Aorta (tissue), 5 donors: Measurements from ENCODE around the gene MINDY1. TPM values are rescaled to one million over a fixed set of nuclear protein-coding genes. Genes with fewer than 3 reads are reported as not detected.

Experiments
- ATAC-seq: fragments of 200-7000 bp; cut with Tn5 transposase; one replicate; pipeline ENCODE4 v1.9.1; 2022; ENCODE audit warnings: moderate library complexity; ENCODE audit not compliant: low FRiP score
- DNase-seq, 2 donors: peaks; one replicate each; pipeline ENCODE4 v3.0.0-alpha.2; 2020
- H3K27ac ChIP-seq, 2 donors: one replicate each; pipeline ENCODE4 v1.5.1; 2013; ENCODE audit warnings: low read length in 2 of 2, mild to moderate bottlenecking in 2 of 2, moderate library complexity in 2 of 2, control low read depth in 1 of 2, inconsistent platforms in 1 of 2, low read depth in 1 of 2
- H3K27me3 ChIP-seq, 2 donors: one replicate each; pipeline ENCODE4 v1.6.1; 2013; ENCODE audit warnings: control low read depth in 1 of 2, low read length in 1 of 2, mild to moderate bottlenecking in 1 of 2, moderate library complexity in 1 of 2; ENCODE audit not compliant: insufficient read depth in 2 of 2, control insufficient read depth in 1 of 2
- H3K36me3 ChIP-seq, 2 donors: one replicate each; pipeline ENCODE4 v1.6.1; 2013; ENCODE audit warnings: control low read depth in 1 of 2, low read length in 1 of 2, mild to moderate bottlenecking in 1 of 2; ENCODE audit not compliant: insufficient read depth in 2 of 2, control insufficient read depth in 1 of 2
- H3K4me1 ChIP-seq, 2 donors: one replicate each; pipeline ENCODE4 v1.6.1; 2013; ENCODE audit warnings: low read length in 2 of 2, control low read depth in 1 of 2, mild to moderate bottlenecking in 1 of 2, moderate library complexity in 1 of 2; ENCODE audit not compliant: insufficient read depth in 2 of 2, control insufficient read depth in 1 of 2
- H3K4me3 ChIP-seq, 2 donors: one replicate each; pipeline ENCODE4 v1.5.1; 2013; ENCODE audit warnings: low read length in 2 of 2, control low read depth in 1 of 2, mild to moderate bottlenecking in 1 of 2
- H3K9me3 ChIP-seq: one replicate; pipeline ENCODE4 v1.6.1; 2013; ENCODE audit warnings: mild to moderate bottlenecking, low read length; ENCODE audit not compliant: control insufficient read depth
- WGBS, 2 donors: extraction: QIAGEN DNeasy Blood & Tissue Kit; methylation state at CpG; one replicate each; pipeline ENCODE4 v1.1.7; 2013; 5-methylcytosine and 5-hydroxymethylcytosine counted together
- intact Hi-C, 2 donors: fragments of 100-400 bp; cut with DNase I; formaldehyde crosslinking; loops; one replicate each; pipeline versions ENCODE4 v1.14.2 to v1.15.0; 2022
- polyA plus RNA-seq, 2 donors: library from polyadenylated mRNA; stranded (reverse); fragments of 200-250 nt; gene quantifications; one replicate each; pipeline ENCODE4 v1.2.3, GENCODE V29; 2013
- total RNA-seq, 2 donors: library from RNA; stranded (reverse); fragmentation: NEBNext Ultra II Directional; extraction: Animal tissue kit (Norgen Biotek cat#: 25700); gene quantifications; one replicate each; pipeline ENCODE4 v1.2.1, GENCODE V29; 2021
- donor health status: healthy with polysubstance abuse.
- donor health status: Bipolar disorder and iron deficiency.
- donor health status: DM: no; HTN: no; CAD: no.
- donor health status: DM: no; HTN: no; CAD: no.
- donor health status: DM: yes; HTN: yes; CAD: no.

The MINDY1 gene
- total and polyA plus RNA-seq, 4 donors: 8.9 to 26.0 (median 18.9) TPM

GRCh38 chr1:151024540-151025146 is 17.9 kb upstream of the MINDY1 start:
- H3K4me1 ChIP-seq: no peaks in the 10 kb centered on the region
- H3K27ac ChIP-seq: peak overlapping the region in 1 of 2 donors; percentile 48
- peak; percentile 91 for ATAC-seq
- H3K4me3 ChIP-seq: no peak overlapping the region
- 22 to 30% methylated on average over 6 of the region's 6 CpGs for WGBS, 2 donors
- intact Hi-C loops: loop anchor here in 1 of 2 donors (2.0 kb wide), 1 partner anchor 132 kb away; the partner anchor contains the start of gene TNFAIP8L2
- peaks cover 0 to 8% of the 10 kb centered on the region in 2 donors for H3K36me3 ChIP-seq
- no peaks in the 10 kb centered on the region for H3K27me3 ChIP-seq
- no peaks in the 10 kb centered on the region for H3K9me3 ChIP-seq
- DNase-seq: peak; percentile 90 to 92

- Histone ChIP-seq H3K27ac (no peak overlapping the region), H3K9me3 (no peaks in the 10 kb centered on the region), H3K4me1 (peaks cover 0 to 2% of the 10 kb centered on the region in 2 donors)
Measured at GRCh38 chr1:151013518-151013917, 6.8 kb upstream of the MINDY1 start.

DNA sequence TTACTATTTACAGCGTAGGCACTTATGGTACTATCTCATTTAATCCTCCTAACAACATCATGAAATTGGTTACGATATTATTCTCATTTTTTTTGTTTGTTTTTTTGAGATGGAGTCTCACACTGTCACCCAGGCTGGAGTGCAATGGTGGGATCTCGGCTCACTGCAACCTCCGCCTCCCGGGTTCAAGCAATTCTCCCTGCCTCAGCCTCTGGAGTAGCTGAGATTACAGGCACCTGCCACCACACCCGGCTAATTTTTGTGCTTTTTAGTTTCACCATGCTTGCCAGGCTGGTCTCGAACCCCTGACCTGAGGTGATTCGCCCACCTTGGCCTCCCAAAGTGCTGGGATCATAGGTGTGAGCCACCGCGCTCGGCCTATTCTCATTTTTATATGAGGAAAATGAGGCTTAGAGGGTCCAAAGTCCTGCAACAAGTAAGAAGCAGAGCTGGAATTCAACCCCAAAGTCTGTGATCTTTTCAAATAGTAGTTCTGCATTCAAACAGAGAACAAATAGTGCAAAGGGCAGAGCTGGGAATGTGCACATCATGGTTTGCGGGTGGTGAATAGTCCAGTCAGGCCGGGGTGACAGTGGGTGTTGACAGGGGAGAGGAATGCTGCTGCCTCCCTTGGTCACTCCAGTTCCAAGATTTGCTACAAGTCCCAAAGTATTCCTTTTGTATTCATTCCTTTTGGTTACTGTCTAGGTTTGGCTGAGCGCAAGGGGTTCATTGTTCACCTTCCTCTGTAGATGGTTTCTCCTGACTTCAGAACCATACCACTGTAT is 6.2 kb upstream of the MINDY1 start:
- Histone ChIP-seq H3K36me3 (no peaks in the 10 kb centered on the region), H3K9me3 (no peaks in the 10 kb centered on the region), H3K27ac (no peak overlapping the region), H3K4me3 (no peak overlapping the region), H3K27me3 (no peaks in the 10 kb centered on the region), H3K4me1 (peaks cover 0 to 2% of the 10 kb centered on the region in 2 donors)
- intact Hi-C loops: no loop called here
- ATAC-seq (no peak), DNase-seq (no peak)
- 83 to 84% methylated on average over 14 of the region's 14 CpGs for WGBS, 2 donors

More at GRCh38 chr1:151013518-151013917, 6.8 kb upstream of the MINDY1 start:
- Histone ChIP-seq H3K4me3 (no peak overlapping the region), H3K27me3 (no peaks in the 10 kb centered on the region), H3K36me3 (no peaks in the 10 kb centered on the region)
- ATAC-seq (peak; percentile 27), DNase-seq (no peak)
- WGBS, 2 donors: 0 to 9% methylated on average over 2 of the region's 2 CpGs
- intact Hi-C loops: no loop called here

DNA sequence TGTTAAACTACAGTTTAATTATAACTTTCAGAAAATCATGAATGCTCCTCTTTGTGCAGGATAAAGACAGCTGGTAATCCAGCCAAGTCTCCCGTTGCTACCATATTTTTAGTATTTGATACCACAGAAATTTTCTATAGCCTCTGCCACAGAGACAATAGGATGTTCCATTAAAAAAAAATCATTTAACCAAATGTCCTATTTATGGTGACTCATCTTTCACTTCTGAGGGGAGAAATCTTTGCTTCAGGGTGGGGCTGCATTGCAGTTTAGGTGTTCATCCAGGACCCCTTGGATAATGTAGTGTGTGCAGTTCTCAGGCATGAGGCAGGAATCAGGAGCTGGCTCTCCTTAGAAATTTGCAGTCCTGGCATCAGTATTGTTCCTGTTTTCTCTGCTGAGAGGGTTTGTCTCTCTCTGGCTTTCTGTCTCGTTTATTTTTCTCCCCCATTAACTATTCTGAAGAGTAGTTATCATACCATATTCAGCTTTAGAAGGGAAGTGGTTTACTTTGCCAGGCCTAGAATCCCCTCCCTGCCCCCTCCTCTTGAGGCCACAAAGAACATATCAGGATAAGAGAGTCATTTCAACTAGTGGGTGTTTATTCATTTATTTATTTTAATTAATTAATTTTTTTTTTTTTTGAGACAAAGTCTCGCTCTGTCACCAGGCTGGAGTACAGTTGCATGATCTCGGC is 4.6 kb upstream of the MINDY1 start:
- H3K4me3 ChIP-seq: no peak overlapping the region
- intact Hi-C loops: no loop called here
- no peak for ATAC-seq
- H3K27me3 ChIP-seq: no peaks in the 10 kb centered on the region
- H3K4me1 ChIP-seq: peaks cover 0 to 2% of the 10 kb centered on the region in 2 donors
- no peaks in the 10 kb centered on the region for H3K9me3 ChIP-seq
- no peak overlapping the region for H3K27ac ChIP-seq
- 75 to 77% methylated on average over 4 of the region's 4 CpGs for WGBS, 2 donors
- H3K36me3 ChIP-seq: no peaks in the 10 kb centered on the region
- no peak for DNase-seq

GRCh38 chr1:151010346-151010726 is 3.6 kb upstream of the MINDY1 start:
- Histone ChIP-seq H3K36me3 (no peaks in the 10 kb centered on the region), H3K27me3 (no peaks in the 10 kb centered on the region), H3K27ac (no peak overlapping the region), H3K9me3 (no peaks in the 10 kb centered on the region), H3K4me3 (no peak overlapping the region), H3K4me1 (peaks cover 0 to 4% of the 10 kb centered on the region in 2 donors)
- WGBS, 2 donors: 88% methylated on average over 3 of the region's 3 CpGs
- intact Hi-C loops: no loop called here
- DNase-seq (no peak), ATAC-seq (no peak)

DNA sequence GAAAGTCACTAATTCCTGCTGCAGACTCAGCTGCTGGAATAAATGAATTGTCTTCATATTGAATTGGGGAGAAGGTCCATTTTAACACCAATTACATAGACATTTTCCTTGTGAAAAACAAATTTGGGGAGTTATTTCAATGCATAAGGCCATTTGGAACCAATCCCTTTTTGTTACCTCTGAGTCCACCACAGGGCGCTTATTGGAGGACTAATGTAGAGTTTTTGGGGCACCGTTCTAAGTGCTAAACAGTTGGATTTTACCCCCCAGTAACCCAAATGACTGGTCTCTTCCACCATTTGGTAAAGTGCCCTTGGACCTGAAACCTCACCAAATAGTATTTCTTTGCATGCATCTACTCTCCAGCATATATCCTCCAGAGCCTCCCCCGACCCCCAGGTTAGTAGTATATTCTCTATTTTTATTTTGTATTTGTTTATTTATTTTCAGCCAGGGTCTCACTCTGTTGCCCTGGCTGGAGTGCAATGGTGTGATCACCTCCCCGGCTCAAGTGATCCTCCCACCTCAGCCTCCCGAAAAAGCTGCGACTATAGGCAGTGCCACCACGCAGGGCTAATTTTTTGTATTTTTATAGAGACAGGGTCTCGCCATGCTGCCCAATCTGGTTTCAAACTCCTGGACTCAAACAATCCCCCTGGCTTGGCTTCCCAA is 3.1 kb upstream of the MINDY1 start:
- Histone ChIP-seq H3K27ac (no peak overlapping the region), H3K4me1 (peaks cover 0 to 4% of the 10 kb centered on the region in 2 donors), H3K27me3 (no peaks in the 10 kb centered on the region), H3K9me3 (no peaks in the 10 kb centered on the region), H3K36me3 (no peaks in the 10 kb centered on the region), H3K4me3 (no peak overlapping the region)
- 96 to 98% methylated on average over 8 of the region's 8 CpGs for WGBS, 2 donors
- ATAC-seq (no peak), DNase-seq (no peak)
- intact Hi-C loops: loop anchor here in 1 of 2 donors (5.0 kb wide), 2 partner anchors 38 to 47 kb away; partner anchors contain the start of genes CDC42SE1 and CERS2

DNA sequence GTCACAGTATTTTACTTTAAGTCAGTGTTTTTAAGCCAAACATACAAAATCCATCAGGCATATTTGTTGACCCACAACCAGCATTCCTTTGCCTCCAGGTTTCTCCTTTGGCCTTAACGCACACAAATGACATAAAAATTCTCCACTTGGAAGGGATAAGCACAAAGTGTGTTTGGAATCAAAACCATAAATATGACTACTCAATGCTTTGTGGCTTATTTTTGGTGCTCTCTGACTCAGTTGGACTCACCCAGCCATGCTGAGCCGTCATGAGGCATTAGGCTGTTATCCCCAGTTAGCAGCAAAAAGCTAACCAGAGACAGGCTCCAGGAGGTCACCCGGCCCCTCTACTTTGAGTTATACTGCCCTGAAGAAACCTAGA is 2.5 kb upstream of the MINDY1 start:
- H3K4me1 ChIP-seq: peaks cover 0 to 4% of the 10 kb centered on the region in 2 donors
- H3K36me3 ChIP-seq: no peaks in the 10 kb centered on the region
- no peaks in the 10 kb centered on the region for H3K9me3 ChIP-seq
- peak overlapping the region; percentile 27 to 42 for H3K4me3 ChIP-seq
- intact Hi-C loops: loop anchor here in 1 of 2 donors (5.0 kb wide), 2 partner anchors 37 to 48 kb away; partner anchors contain the start of genes CDC42SE1 and CERS2
- no peaks in the 10 kb centered on the region for H3K27me3 ChIP-seq
- WGBS, 2 donors: 24 to 30% methylated on average over 3 of the region's 3 CpGs
- ATAC-seq (no peak), DNase-seq (no peak)
- no peak overlapping the region for H3K27ac ChIP-seq
